HEK293 (cell line): ENCODE measurements around the gene KIFC1.
A peak's percentile ranks its signal among the peaks of the same experiment; 100 is the strongest.

Experiments
- CTCF ChIA-PET: fragments of 350-600 bp; formaldehyde crosslinking; extraction: SDS; loops from one replicate; lab custom pipeline; 2021; ENCODE audit warnings: antibody characterized with exemption; lab: Yijun Ruan, JAX
- POLR2A ChIA-PET: fragments of 300-600 bp; formaldehyde crosslinking; extraction: SDS; loops from one replicate; lab custom pipeline; 2020; ENCODE audit warnings: antibody characterized with exemption, inconsistent platforms; lab: Yijun Ruan, JAX
- H3K27ac ChIP-seq: fragments of 200-500 bp; sonication (Bioruptor generic); 2 replicates; pipeline ENCODE4 v1.5.1; 2014; ENCODE audit warnings: low read depth, low read length, control low read depth, inconsistent platforms; ENCODE audit errors: extremely low read depth
- H3K36me3 ChIP-seq, 2 experiments: fragments of 200-500 bp in 1 of 2; sonication (Bioruptor generic) in 1 of 2; 1 replicate in 1 of 2; 2 replicates in 1 of 2; pipeline ENCODE4 v1.5.1; 2014 to 2017; ENCODE audit warnings: inconsistent platforms in 2 of 2, low read length in 2 of 2; ENCODE audit not compliant: control insufficient read depth in 2 of 2, insufficient read depth in 1 of 2
- H3K4me1 ChIP-seq: fragments of 200-500 bp; sonication (Bioruptor generic); 2 replicates; pipeline ENCODE4 v1.5.1; 2014; ENCODE audit warnings: mild to moderate bottlenecking, low read length, inconsistent platforms; ENCODE audit not compliant: control insufficient read depth, insufficient read depth
- H3K4me3 ChIP-seq: 2 replicates; pipeline ENCODE4 v1.5.1; 2011; ENCODE audit warnings: low read depth, mild to moderate bottlenecking, control low read depth, low read length, moderate library complexity
- H3K9me3 ChIP-seq: fragments of 200-500 bp; sonication (Bioruptor generic); 2 replicates; pipeline ENCODE4 v1.5.1; 2014; ENCODE audit warnings: low read depth, low read length, inconsistent platforms; ENCODE audit not compliant: control insufficient read depth, insufficient read depth
- GLIS1 ChIP-seq: fragments of 450-650 bp; formaldehyde crosslinking; IDR thresholded peaks from 2 replicates; pipeline ENCODE4 v1.5.1; 2016; ENCODE audit warnings: missing biosample characterization, missing genetic modification characterization
- IKZF3 ChIP-seq: fragments of 450-650 bp; IDR thresholded peaks from 2 replicates; pipeline ENCODE4 v1.5.0; 2018; ENCODE audit warnings: missing biosample characterization, mild to moderate bottlenecking, missing genetic modification characterization, moderate library complexity
- KLF1 ChIP-seq: fragments of 450-650 bp; formaldehyde crosslinking; IDR thresholded peaks from 2 replicates; pipeline ENCODE4 v1.5.1; 2016; ENCODE audit warnings: missing biosample characterization, missing genetic modification characterization
- KLF17 ChIP-seq: fragments of 450-650 bp; formaldehyde crosslinking; IDR thresholded peaks from 2 replicates; pipeline ENCODE4 v1.5.1; 2016; ENCODE audit warnings: missing biosample characterization, missing genetic modification characterization
- KLF8 ChIP-seq: fragments of 450-650 bp; formaldehyde crosslinking; IDR thresholded peaks from 2 replicates; pipeline ENCODE4 v1.5.1; 2016; ENCODE audit warnings: missing biosample characterization, missing genetic modification characterization
- PRDM1 ChIP-seq: fragments of 450-650 bp; formaldehyde crosslinking; IDR thresholded peaks from 2 replicates; pipeline ENCODE4; 2016; ENCODE audit warnings: missing biosample characterization, missing genetic modification characterization
- SP7 ChIP-seq: fragments of 450-650 bp; formaldehyde crosslinking; IDR thresholded peaks from 2 replicates; pipeline ENCODE4 v1.5.1; 2016; ENCODE audit warnings: missing biosample characterization, missing genetic modification characterization
- TRIM28 ChIP-seq: IDR thresholded peaks from 2 replicates; pipeline ENCODE4 v1.6.1; 2011; ENCODE audit warnings: low read length, control low read depth, borderline replicate concordance
- WT1 ChIP-seq: fragments of 450-650 bp; formaldehyde crosslinking; IDR thresholded peaks from 2 replicates; pipeline ENCODE4 v1.5.1; 2016; ENCODE audit warnings: missing biosample characterization, missing genetic modification characterization
- YY1 ChIP-seq: fragments of 450-650 bp; formaldehyde crosslinking; IDR thresholded peaks from 2 replicates; pipeline ENCODE4 v1.5.1; 2018; ENCODE audit warnings: missing biosample characterization, missing genetic modification characterization
- ZBTB48 ChIP-seq: fragments of 450-650 bp; formaldehyde crosslinking; IDR thresholded peaks from 2 replicates; pipeline ENCODE4 v1.5.1; 2016; ENCODE audit warnings: missing biosample characterization, missing genetic modification characterization
- ZBTB8A ChIP-seq: fragments of 450-650 bp; formaldehyde crosslinking; IDR thresholded peaks from 2 replicates; pipeline ENCODE4 v1.5.1; 2016; ENCODE audit warnings: missing biosample characterization, missing genetic modification characterization
- ZFP69B ChIP-seq: fragments of 450-650 bp; formaldehyde crosslinking; IDR thresholded peaks from 2 replicates; pipeline ENCODE4 v1.5.1; 2016; ENCODE audit warnings: missing biosample characterization, missing genetic modification characterization
- ZNF10 ChIP-seq: fragments of 450-650 bp; formaldehyde crosslinking; IDR thresholded peaks from 2 replicates; pipeline ENCODE4 v1.5.1; 2017; ENCODE audit warnings: missing biosample characterization, missing genetic modification characterization
- ZNF174 ChIP-seq: fragments of 450-650 bp; formaldehyde crosslinking; IDR thresholded peaks from 2 replicates; pipeline ENCODE4 v1.5.0; 2017; ENCODE audit warnings: missing biosample characterization, mild to moderate bottlenecking, missing genetic modification characterization
- ZNF341 ChIP-seq: fragments of 450-650 bp; formaldehyde crosslinking; IDR thresholded peaks from 2 replicates; pipeline ENCODE4; 2016; ENCODE audit warnings: low read depth, missing biosample characterization, missing genetic modification characterization
- ZNF354C ChIP-seq: fragments of 450-650 bp; formaldehyde crosslinking; IDR thresholded peaks from 2 replicates; pipeline ENCODE4 v1.5.1; 2016; ENCODE audit warnings: missing biosample characterization, missing genetic modification characterization, low read depth, borderline replicate concordance
- ZNF391 ChIP-seq: fragments of 450-650 bp; formaldehyde crosslinking; IDR thresholded peaks from 2 replicates; pipeline ENCODE4 v1.5.1; 2016; ENCODE audit warnings: low read depth, missing biosample characterization, missing genetic modification characterization, borderline replicate concordance
- ZNF433 ChIP-seq: fragments of 450-650 bp; formaldehyde crosslinking; IDR thresholded peaks from 2 replicates; pipeline ENCODE4 v1.5.1; 2016; ENCODE audit warnings: missing biosample characterization, missing genetic modification characterization, low read depth
- ZNF488 ChIP-seq: fragments of 450-650 bp; formaldehyde crosslinking; IDR thresholded peaks from 2 replicates; pipeline ENCODE4 v1.5.1; 2016; ENCODE audit warnings: missing biosample characterization, missing genetic modification characterization
- ZNF501 ChIP-seq: fragments of 450-650 bp; formaldehyde crosslinking; IDR thresholded peaks from 2 replicates; pipeline ENCODE4 v1.5.1; 2016; ENCODE audit warnings: missing biosample characterization, missing genetic modification characterization
- ZNF530 ChIP-seq: fragments of 450-650 bp; formaldehyde crosslinking; IDR thresholded peaks from 2 replicates; pipeline ENCODE4 v1.5.1; 2016; ENCODE audit warnings: low read depth, missing biosample characterization, missing genetic modification characterization
- ZNF544 ChIP-seq: fragments of 450-650 bp; formaldehyde crosslinking; IDR thresholded peaks from 2 replicates; pipeline ENCODE4 v1.5.0; 2017; ENCODE audit warnings: missing biosample characterization, missing genetic modification characterization
- ZNF558 ChIP-seq: fragments of 450-650 bp; formaldehyde crosslinking; IDR thresholded peaks from 2 replicates; pipeline ENCODE4 v1.5.1; 2016; ENCODE audit warnings: missing biosample characterization, missing genetic modification characterization
- ZNF585B ChIP-seq: fragments of 450-650 bp; formaldehyde crosslinking; IDR thresholded peaks from 2 replicates; pipeline ENCODE4 v1.5.1; 2016; ENCODE audit warnings: missing biosample characterization, missing genetic modification characterization
- ZNF610 ChIP-seq: fragments of 450-650 bp; formaldehyde crosslinking; IDR thresholded peaks from 2 replicates; pipeline ENCODE4 v1.5.1; 2016; ENCODE audit warnings: missing biosample characterization, missing genetic modification characterization, borderline replicate concordance
- ZNF624 ChIP-seq: fragments of 450-650 bp; formaldehyde crosslinking; IDR thresholded peaks from 2 replicates; pipeline ENCODE4 v1.5.1; 2017; ENCODE audit warnings: missing biosample characterization, missing genetic modification characterization
- ZNF660 ChIP-seq: fragments of 450-650 bp; IDR thresholded peaks from 2 replicates; pipeline ENCODE4 v1.5.1; 2018; ENCODE audit warnings: missing biosample characterization, mild to moderate bottlenecking, missing genetic modification characterization
- ZNF843 ChIP-seq: fragments of 450-650 bp; formaldehyde crosslinking; IDR thresholded peaks from 2 replicates; pipeline ENCODE4 v1.5.1; 2016; ENCODE audit warnings: missing biosample characterization, missing genetic modification characterization
- TF ChIP-seq, protein P1 (sequence below): fragments of 450-650 bp; formaldehyde crosslinking; IDR thresholded peaks from 2 replicates; pipeline ENCODE4 v1.5.1; 2016; ENCODE audit warnings: missing biosample characterization, missing genetic modification characterization
- TF ChIP-seq, protein P2 (sequence below): fragments of 450-650 bp; formaldehyde crosslinking; IDR thresholded peaks from 2 replicates; pipeline ENCODE4 v1.5.1; 2016; ENCODE audit warnings: missing biosample characterization, missing genetic modification characterization
- TF ChIP-seq, protein P3 (sequence below): fragments of 450-650 bp; formaldehyde crosslinking; IDR thresholded peaks from 2 replicates; pipeline ENCODE4 v1.5.1; 2017; ENCODE audit warnings: missing biosample characterization, missing genetic modification characterization

Gene KIFC1

GRCh38 chr6:33410050-33410710 is 18.6 kb downstream of the KIFC1 start:
- H3K9me3 ChIP-seq, result no peaks in the 10 kb centered on the region
- POLR2A ChIA-PET, result interaction anchor here (0.5 to 3.3 kb wide), 17 partner anchors 8 to 438 kb away, joined by 3 to 22 read pairs (median 5); partner anchors contain the start of genes B3GALT4, CUTA, RGL2 and RPS18
- peaks cover 17 to 61% of the 10 kb centered on the region in 2 experiments for H3K36me3 ChIP-seq
- H3K4me3 ChIP-seq, result peak overlapping the region; percentile 74
- peaks cover 4% of the 10 kb centered on the region; the same call in 1 of the 2 replicates for H3K4me1 ChIP-seq
- CTCF ChIA-PET, result interaction anchor here (0.7 to 1.7 kb wide), 4 partner anchors 12 to 131 kb away, joined by 3 to 6 read pairs (median 4); no protein-coding TSS in a partner anchor
- H3K27ac ChIP-seq, result peak overlapping the region; percentile 50
- TF ChIP-seq ZNF433 (tag by site-specific recombination) (no peak), ZNF10 (peak; percentile 26; the same call in 1 of the 2 replicates), TRIM28 (no peak), GLIS1 (tag by site-specific recombination) (peak; percentile 46; the same call in 1 of the 2 replicates), ZNF585B (tag by site-specific recombination) (no peak), ZNF501 (tag by site-specific recombination) (peak; percentile 72; the same call in 1 of the 2 replicates), ZBTB8A (tag by site-specific recombination) (peak; percentile 91), YY1 (tag by site-specific recombination) (no peak), ZBTB48 (tag by site-specific recombination) (peak; percentile 54; the same call in 1 of the 2 replicates), SP7 (peak; percentile 59; the same call in 1 of the 2 replicates), WT1 (tag by site-specific recombination) (peak; percentile 72), ZNF341 (peak; percentile 73), KLF17 (tag by site-specific recombination) (peak; percentile 76), ZNF391 (0 out of 2 replicates have a peak, but pooled peaks have one; percentile 33), KLF1 (tag by site-specific recombination) (peak; percentile 79), ZNF530 (tag by site-specific recombination) (no peak), ZNF488 (tag by site-specific recombination) (no peak), ZNF624 (tag by site-specific recombination) (no peak), KLF8 (tag by site-specific recombination) (peak; percentile 84; the same call in 1 of the 2 replicates), PRDM1 (tag by site-specific recombination) (peak; percentile 39; the same call in 1 of the 2 replicates), ZNF843 (tag by site-specific recombination) (peak; percentile 59; the same call in 1 of the 2 replicates), ZNF558 (tag by site-specific recombination) (no peak), ZNF660 (tag by site-specific recombination) (0 out of 2 replicates have a peak, but pooled peaks have one; percentile 71), ZNF174 (tag by site-specific recombination) (no peak), ZFP69B (0 out of 2 replicates have a peak, but pooled peaks have one; percentile 12), ZNF610 (tag by site-specific recombination) (0 out of 2 replicates have a peak, but pooled peaks have one; percentile 26), ZNF544 (tag by site-specific recombination) (no peak), IKZF3 (tag by site-specific recombination) (peak; percentile 99), ZNF354C (no peak)
- TF ChIP-seq, protein P1, sequence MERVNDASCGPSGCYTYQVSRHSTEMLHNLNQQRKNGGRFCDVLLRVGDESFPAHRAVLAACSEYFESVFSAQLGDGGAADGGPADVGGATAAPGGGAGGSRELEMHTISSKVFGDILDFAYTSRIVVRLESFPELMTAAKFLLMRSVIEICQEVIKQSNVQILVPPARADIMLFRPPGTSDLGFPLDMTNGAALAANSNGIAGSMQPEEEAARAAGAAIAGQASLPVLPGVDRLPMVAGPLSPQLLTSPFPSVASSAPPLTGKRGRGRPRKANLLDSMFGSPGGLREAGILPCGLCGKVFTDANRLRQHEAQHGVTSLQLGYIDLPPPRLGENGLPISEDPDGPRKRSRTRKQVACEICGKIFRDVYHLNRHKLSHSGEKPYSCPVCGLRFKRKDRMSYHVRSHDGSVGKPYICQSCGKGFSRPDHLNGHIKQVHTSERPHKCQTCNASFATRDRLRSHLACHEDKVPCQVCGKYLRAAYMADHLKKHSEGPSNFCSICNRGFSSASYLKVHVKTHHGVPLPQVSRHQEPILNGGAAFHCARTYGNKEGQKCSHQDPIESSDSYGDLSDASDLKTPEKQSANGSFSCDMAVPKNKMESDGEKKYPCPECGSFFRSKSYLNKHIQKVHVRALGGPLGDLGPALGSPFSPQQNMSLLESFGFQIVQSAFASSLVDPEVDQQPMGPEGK (tag by site-specific recombination), result peak; percentile 93
- TF ChIP-seq, protein P2, sequence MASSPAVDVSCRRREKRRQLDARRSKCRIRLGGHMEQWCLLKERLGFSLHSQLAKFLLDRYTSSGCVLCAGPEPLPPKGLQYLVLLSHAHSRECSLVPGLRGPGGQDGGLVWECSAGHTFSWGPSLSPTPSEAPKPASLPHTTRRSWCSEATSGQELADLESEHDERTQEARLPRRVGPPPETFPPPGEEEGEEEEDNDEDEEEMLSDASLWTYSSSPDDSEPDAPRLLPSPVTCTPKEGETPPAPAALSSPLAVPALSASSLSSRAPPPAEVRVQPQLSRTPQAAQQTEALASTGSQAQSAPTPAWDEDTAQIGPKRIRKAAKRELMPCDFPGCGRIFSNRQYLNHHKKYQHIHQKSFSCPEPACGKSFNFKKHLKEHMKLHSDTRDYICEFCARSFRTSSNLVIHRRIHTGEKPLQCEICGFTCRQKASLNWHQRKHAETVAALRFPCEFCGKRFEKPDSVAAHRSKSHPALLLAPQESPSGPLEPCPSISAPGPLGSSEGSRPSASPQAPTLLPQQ (tag by site-specific recombination), result peak; percentile 59; the same call in 1 of the 2 replicates
- TF ChIP-seq, protein P3, sequence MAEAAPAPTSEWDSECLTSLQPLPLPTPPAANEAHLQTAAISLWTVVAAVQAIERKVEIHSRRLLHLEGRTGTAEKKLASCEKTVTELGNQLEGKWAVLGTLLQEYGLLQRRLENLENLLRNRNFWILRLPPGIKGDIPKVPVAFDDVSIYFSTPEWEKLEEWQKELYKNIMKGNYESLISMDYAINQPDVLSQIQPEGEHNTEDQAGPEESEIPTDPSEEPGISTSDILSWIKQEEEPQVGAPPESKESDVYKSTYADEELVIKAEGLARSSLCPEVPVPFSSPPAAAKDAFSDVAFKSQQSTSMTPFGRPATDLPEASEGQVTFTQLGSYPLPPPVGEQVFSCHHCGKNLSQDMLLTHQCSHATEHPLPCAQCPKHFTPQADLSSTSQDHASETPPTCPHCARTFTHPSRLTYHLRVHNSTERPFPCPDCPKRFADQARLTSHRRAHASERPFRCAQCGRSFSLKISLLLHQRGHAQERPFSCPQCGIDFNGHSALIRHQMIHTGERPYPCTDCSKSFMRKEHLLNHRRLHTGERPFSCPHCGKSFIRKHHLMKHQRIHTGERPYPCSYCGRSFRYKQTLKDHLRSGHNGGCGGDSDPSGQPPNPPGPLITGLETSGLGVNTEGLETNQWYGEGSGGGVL, result no peak
